Mucosa of descending colon (tissue), 3 donors: ENCODE results near the gene AK9. TPM values are rescaled to one million over a fixed set of nuclear protein-coding genes. Genes with fewer than 3 reads are reported as not detected.

Source experiments
- ATAC-seq: fragments of 200-7000 bp; cut with Tn5 transposase; one replicate; pipeline ENCODE4 v1.9.1; 2020; ENCODE audit warnings: mild to moderate bottlenecking, moderate library complexity
- DNase-seq, 3 donors: peaks; one replicate each; pipeline ENCODE4 v3.0.0-alpha.2; 2020
- H3K36me3 ChIP-seq: fragments of 200-600 bp; one replicate; pipeline ENCODE4 v1.8.0; 2021; ENCODE audit warnings: low read depth, mild to moderate bottlenecking
- H3K4me1 ChIP-seq: fragments of 200-600 bp; one replicate; pipeline ENCODE4 v1.8.0; 2021; ENCODE audit warnings: low read depth, mild to moderate bottlenecking
- H3K4me3 ChIP-seq: fragments of 200-600 bp; one replicate; pipeline ENCODE4 v1.8.0; 2021; ENCODE audit warnings: mild to moderate bottlenecking
- H3K9me3 ChIP-seq: fragments of 200-600 bp; one replicate; pipeline ENCODE4 v1.8.0; 2021; ENCODE audit warnings: mild to moderate bottlenecking
- CTCF ChIP-seq: fragments of 200-600 bp; IDR thresholded peaks from one replicate; pipeline ENCODE4 v1.8.0; 2022; ENCODE audit warnings: antibody characterized with exemption, mild to moderate bottlenecking
- intact Hi-C, 2 donors: fragments of 100-400 bp; cut with DNase I in 1 of 2; cut with micrococcal nuclease in 1 of 2; formaldehyde crosslinking; loops; one replicate each; pipeline versions ENCODE4 v1.11.0 to v1.11.1; 2022; cut with DNase I, micrococcal nuclease
- total RNA-seq, 3 donors: library from RNA; stranded (reverse); fragmentation: NEBNext Ultra II Directional in 2 of 3; extraction: Animal tissue kit (Norgen Biotek cat#: 25700) in 2 of 3; gene quantifications; one replicate each; pipeline versions ENCODE4 v1.2.1 to v1.2.4, GENCODE V29; 2021 to 2023
- donor health status: DM: no; HTN: no; CAD: no; lungs with moderate emphysema.
- donor health status: DM: no; HTN: no; CAD: no.
- donor health status: DM: no; HTN: yes; CAD: no.

Gene AK9
- total RNA-seq, 3 donors from 2014 or later = 7.2 to 15.0 (median 10.9) TPM

- Histone ChIP-seq H3K4me3 (no peak overlapping the region), H3K36me3 (peaks cover 6% of the 10 kb centered on the region), H3K9me3 (no peaks in the 10 kb centered on the region), H3K4me1 (peaks cover 46% of the 10 kb centered on the region)
- DNase-seq (no peak), ATAC-seq (no peak)
- intact Hi-C loops = no loop called here
- TF ChIP-seq CTCF = no peak
Measured at GRCh38 chr6:109478841-109479624, 212.0 kb downstream of the AK9 start.

- no peak for DNase-seq
- no peak overlapping the region for H3K4me3 ChIP-seq
- intact Hi-C loops = no loop called here
- ATAC-seq = no peak
- peaks cover 46% of the 10 kb centered on the region for H3K4me1 ChIP-seq
- peaks cover 6% of the 10 kb centered on the region for H3K36me3 ChIP-seq
- no peaks in the 10 kb centered on the region for H3K9me3 ChIP-seq
- TF ChIP-seq CTCF = no peak
Measured at GRCh38 chr6:109478222-109478805, 212.7 kb downstream of the AK9 start.

GRCh38 chr6:109477725-109478124 lies 213.3 kb downstream of the AK9 start:
- H3K9me3 ChIP-seq = no peaks in the 10 kb centered on the region
- H3K4me3 ChIP-seq = no peak overlapping the region
- peaks cover 6% of the 10 kb centered on the region for H3K36me3 ChIP-seq
- no peak for TF ChIP-seq CTCF
- DNase-seq (no peak), ATAC-seq (no peak)
- H3K4me1 ChIP-seq = peaks cover 46% of the 10 kb centered on the region
- intact Hi-C loops = no loop called here

GRCh38 chr6:109477184-109477583 lies 213.8 kb downstream of the AK9 start:
- no peak for ATAC-seq
- no peak for DNase-seq
- Histone ChIP-seq H3K4me3 (no peak overlapping the region), H3K36me3 (peaks cover 6% of the 10 kb centered on the region), H3K4me1 (peaks cover 45% of the 10 kb centered on the region), H3K9me3 (no peaks in the 10 kb centered on the region)
- intact Hi-C loops = no loop called here
- no peak for TF ChIP-seq CTCF

GRCh38 chr6:109475625-109476024 lies 215.4 kb downstream of the AK9 start:
- Histone ChIP-seq H3K4me1 (peaks cover 31% of the 10 kb centered on the region), H3K9me3 (no peaks in the 10 kb centered on the region), H3K36me3 (peaks cover 6% of the 10 kb centered on the region), H3K4me3 (no peak overlapping the region)
- TF ChIP-seq CTCF = no peak
- no peak for ATAC-seq
- intact Hi-C loops = no loop called here
- DNase-seq = no peak
